Right lobe of liver (tissue), 4 donors: Measurements from ENCODE around the gene PODXL.

Experiments used
- CTCF ChIP-seq, 4 donors: fragments of 200-600 bp in 3 of 4; fragments of 450-650 bp in 1 of 4; IDR thresholded peaks; one replicate each; pipeline versions ENCODE4 v1.5.1 to v1.8.0; 2016 to 2022; ENCODE audit warnings: antibody characterized with exemption in 4 of 4, mild to moderate bottlenecking in 2 of 4
- POLR2A ChIP-seq: fragments of 450-650 bp; IDR thresholded peaks from one replicate; pipeline ENCODE4 v1.6.1; 2017; ENCODE audit warnings: antibody characterized with exemption, mild to moderate bottlenecking
- donor health status: DM: no; HTN: no; CAD: no.
- donor health status: DM: no; HTN: no; CAD: no.
- donor health status: DM: no; HTN: yes; CAD: no.

GRCh38 chr7:131489196-131489595 lies 67.2 kb downstream of the PODXL start:
- TF ChIP-seq POLR2A, result no peak
- no peak for TF ChIP-seq CTCF (IDR thresholded peaks at IDR 0.05)
